Measurements from ENCODE around the gene RCHY1.
"Not testable (repeated sequence)": the region's sequence is repeated elsewhere in the genome, so short reads cannot be mapped to it uniquely, and the experiment has no call there.

The RCHY1 gene

GRCh38 chr4:75512386-75513211, 1.6 kb downstream of the RCHY1 start:
- Histone ChIP-seq H3K36me3 (ENCODE audit: control insufficient read depth, insufficient read depth, low read length) (no peaks in the 10 kb centered on the region), H3K9me3 (ENCODE audit: control insufficient read depth, low read length) (no peaks in the 10 kb centered on the region), H3K27me3 (ENCODE audit: control insufficient read depth, insufficient read depth, low read length) (no peaks in the 10 kb centered on the region), H3K4me1 (ENCODE audit: control insufficient read depth, insufficient read depth, low read length) (peaks cover 14% of the 10 kb centered on the region), H3K4me3 (ENCODE audit: low read length) (no peak overlapping the region), H3K9ac (ENCODE audit: low read length) (no peak overlapping the region)

GRCh38 chr4:75511841-75512240, 2.4 kb downstream of the RCHY1 start:
- Histone ChIP-seq H3K4me3 (ENCODE audit: low read length) (no peak overlapping the region), H3K9me3 (ENCODE audit: control insufficient read depth, low read length) (no peaks in the 10 kb centered on the region), H3K36me3 (ENCODE audit: control insufficient read depth, insufficient read depth, low read length) (no peaks in the 10 kb centered on the region), H3K9ac (ENCODE audit: low read length) (no peak overlapping the region), H3K27me3 (ENCODE audit: control insufficient read depth, insufficient read depth, low read length) (no peaks in the 10 kb centered on the region), H3K4me1 (ENCODE audit: control insufficient read depth, insufficient read depth, low read length) (peaks cover 14% of the 10 kb centered on the region)

GRCh38 chr4:75509592-75509991, 4.6 kb downstream of the RCHY1 start:
- H3K27me3 ChIP-seq (ENCODE audit: control insufficient read depth, insufficient read depth, low read length); H3K4me3 ChIP-seq (ENCODE audit: low read length); H3K9ac ChIP-seq (ENCODE audit: low read length); H3K9me3 ChIP-seq (ENCODE audit: control insufficient read depth, low read length); H3K36me3 ChIP-seq (ENCODE audit: control insufficient read depth, insufficient read depth, low read length): not testable (repeated sequence)
- H3K4me1 ChIP-seq (ENCODE audit: control insufficient read depth, insufficient read depth, low read length), result peaks cover 14% of the 10 kb centered on the region

- H3K36me3 ChIP-seq (ENCODE audit: control insufficient read depth, insufficient read depth, low read length), result no peaks in the 10 kb centered on the region
- H3K27me3 ChIP-seq (ENCODE audit: control insufficient read depth, insufficient read depth, low read length), result no peaks in the 10 kb centered on the region
- no peak overlapping the region for H3K4me3 ChIP-seq (ENCODE audit: low read length)
- H3K9ac ChIP-seq (ENCODE audit: low read length), result no peak overlapping the region
- H3K4me1 ChIP-seq (ENCODE audit: control insufficient read depth, insufficient read depth, low read length), result no peaks in the 10 kb centered on the region
- H3K9me3 ChIP-seq (ENCODE audit: control insufficient read depth, low read length), result no peaks in the 10 kb centered on the region
Observed at GRCh38 chr4:75505630-75506029, 8.6 kb downstream of the RCHY1 start.

GRCh38 chr4:75502671-75503070, 11.5 kb downstream of the RCHY1 start:
- Histone ChIP-seq H3K9ac (ENCODE audit: low read length) (no peak overlapping the region), H3K27me3 (ENCODE audit: control insufficient read depth, insufficient read depth, low read length) (no peaks in the 10 kb centered on the region), H3K4me1 (ENCODE audit: control insufficient read depth, insufficient read depth, low read length) (no peaks in the 10 kb centered on the region), H3K36me3 (ENCODE audit: control insufficient read depth, insufficient read depth, low read length) (no peaks in the 10 kb centered on the region), H3K4me3 (ENCODE audit: low read length) (no peak overlapping the region), H3K9me3 (ENCODE audit: control insufficient read depth, low read length) (no peaks in the 10 kb centered on the region)

GRCh38 chr4:75499900-75500299, 14.3 kb downstream of the RCHY1 start:
- no peaks in the 10 kb centered on the region for H3K9me3 ChIP-seq (ENCODE audit: control insufficient read depth, low read length)
- no peaks in the 10 kb centered on the region for H3K27me3 ChIP-seq (ENCODE audit: control insufficient read depth, insufficient read depth, low read length)
- no peak overlapping the region for H3K9ac ChIP-seq (ENCODE audit: low read length)
- H3K4me3 ChIP-seq (ENCODE audit: low read length), result no peak overlapping the region
- H3K36me3 ChIP-seq (ENCODE audit: control insufficient read depth, insufficient read depth, low read length), result no peaks in the 10 kb centered on the region
- no peaks in the 10 kb centered on the region for H3K4me1 ChIP-seq (ENCODE audit: control insufficient read depth, insufficient read depth, low read length)

GRCh38 chr4:75498041-75498440, 16.2 kb downstream of the RCHY1 start:
- Histone ChIP-seq H3K36me3 (ENCODE audit: control insufficient read depth, insufficient read depth, low read length) (no peaks in the 10 kb centered on the region), H3K9me3 (ENCODE audit: control insufficient read depth, low read length) (no peaks in the 10 kb centered on the region), H3K4me1 (ENCODE audit: control insufficient read depth, insufficient read depth, low read length) (no peaks in the 10 kb centered on the region), H3K4me3 (ENCODE audit: low read length) (no peak overlapping the region), H3K27me3 (ENCODE audit: control insufficient read depth, insufficient read depth, low read length) (no peaks in the 10 kb centered on the region), H3K9ac (ENCODE audit: low read length) (no peak overlapping the region)

- no peaks in the 10 kb centered on the region for H3K9me3 ChIP-seq (ENCODE audit: control insufficient read depth, low read length)
- H3K9ac ChIP-seq (ENCODE audit: low read length), result no peak overlapping the region
- no peaks in the 10 kb centered on the region for H3K27me3 ChIP-seq (ENCODE audit: control insufficient read depth, insufficient read depth, low read length)
- no peaks in the 10 kb centered on the region for H3K36me3 ChIP-seq (ENCODE audit: control insufficient read depth, insufficient read depth, low read length)
- H3K4me1 ChIP-seq (ENCODE audit: control insufficient read depth, insufficient read depth, low read length), result no peaks in the 10 kb centered on the region
- H3K4me3 ChIP-seq (ENCODE audit: low read length), result no peak overlapping the region
Observed at GRCh38 chr4:75497133-75497532, 17.1 kb downstream of the RCHY1 start.

- Histone ChIP-seq H3K27me3 (ENCODE audit: control insufficient read depth, insufficient read depth, low read length) (no peaks in the 10 kb centered on the region), H3K4me3 (ENCODE audit: low read length) (no peak overlapping the region), H3K9me3 (ENCODE audit: control insufficient read depth, low read length) (no peaks in the 10 kb centered on the region), H3K4me1 (ENCODE audit: control insufficient read depth, insufficient read depth, low read length) (no peaks in the 10 kb centered on the region), H3K36me3 (ENCODE audit: control insufficient read depth, insufficient read depth, low read length) (no peaks in the 10 kb centered on the region), H3K9ac (ENCODE audit: low read length) (no peak overlapping the region)
Observed at GRCh38 chr4:75496406-75496805, 17.8 kb downstream of the RCHY1 start.

- H3K4me3 ChIP-seq (ENCODE audit: low read length), result no peak overlapping the region
Observed at GRCh38 chr4:75495476-75495875, 18.7 kb downstream of the RCHY1 start.

GRCh38 chr4:75494563-75494962, 19.6 kb downstream of the RCHY1 start:
- Histone ChIP-seq H3K27me3 (ENCODE audit: control insufficient read depth, insufficient read depth, low read length) (no peaks in the 10 kb centered on the region), H3K36me3 (ENCODE audit: control insufficient read depth, insufficient read depth, low read length) (no peaks in the 10 kb centered on the region), H3K9ac (ENCODE audit: low read length) (no peak overlapping the region), H3K9me3 (ENCODE audit: control insufficient read depth, low read length) (no peaks in the 10 kb centered on the region), H3K4me1 (ENCODE audit: control insufficient read depth, insufficient read depth, low read length) (no peaks in the 10 kb centered on the region), H3K4me3 (ENCODE audit: low read length) (no peak overlapping the region)

More at GRCh38 chr4:75495476-75495875, 18.7 kb downstream of the RCHY1 start:
- no peaks in the 10 kb centered on the region for H3K27me3 ChIP-seq (ENCODE audit: control insufficient read depth, insufficient read depth, low read length)
- no peaks in the 10 kb centered on the region for H3K4me1 ChIP-seq (ENCODE audit: control insufficient read depth, insufficient read depth, low read length)
- H3K36me3 ChIP-seq (ENCODE audit: control insufficient read depth, insufficient read depth, low read length), result no peaks in the 10 kb centered on the region
- no peak overlapping the region for H3K9ac ChIP-seq (ENCODE audit: low read length)
- H3K9me3 ChIP-seq (ENCODE audit: control insufficient read depth, low read length), result no peaks in the 10 kb centered on the region

- H3K9ac ChIP-seq (ENCODE audit: low read length), result no peak overlapping the region
- H3K4me1 ChIP-seq (ENCODE audit: control insufficient read depth, insufficient read depth, low read length), result peaks cover 8% of the 10 kb centered on the region
- H3K27me3 ChIP-seq (ENCODE audit: control insufficient read depth, insufficient read depth, low read length), result no peaks in the 10 kb centered on the region
- no peak overlapping the region for H3K4me3 ChIP-seq (ENCODE audit: low read length)
- H3K9me3 ChIP-seq (ENCODE audit: control insufficient read depth, low read length), result no peaks in the 10 kb centered on the region
- no peaks in the 10 kb centered on the region for H3K36me3 ChIP-seq (ENCODE audit: control insufficient read depth, insufficient read depth, low read length)
Observed at GRCh38 chr4:75490155-75490554, 24.0 kb downstream of the RCHY1 start.

- Histone ChIP-seq H3K36me3 (ENCODE audit: control insufficient read depth, insufficient read depth, low read length) (peaks cover 7% of the 10 kb centered on the region), H3K27me3 (ENCODE audit: control insufficient read depth, insufficient read depth, low read length) (no peaks in the 10 kb centered on the region), H3K4me3 (ENCODE audit: low read length) (no peak overlapping the region), H3K4me1 (ENCODE audit: control insufficient read depth, insufficient read depth, low read length) (peaks cover 8% of the 10 kb centered on the region), H3K9me3 (ENCODE audit: control insufficient read depth, low read length) (no peaks in the 10 kb centered on the region), H3K9ac (ENCODE audit: low read length) (no peak overlapping the region)
Observed at GRCh38 chr4:75484190-75484589, 30.0 kb downstream of the RCHY1 start.
